Cardiac muscle cell (in vitro differentiated cells and primary cell): ENCODE data around the gene EXOC5. TPM values are rescaled to one million over a fixed set of nuclear protein-coding genes. Genes with fewer than 3 reads are reported as not detected.

Experiments
- DNase-seq, 2 donors: peaks; one replicate each; pipeline versions ENCODE4 v3.0.0 to v3.0.0-alpha.2; 2010 to 2017; ENCODE audit warnings: low read depth in 1 of 2, low spot score in 1 of 2
- H3K27ac ChIP-seq: fragments of 200-600 bp; sonication (generic); 2 replicates; pipeline ENCODE4 v1.5.1; 2016
- H3K27me3 ChIP-seq: fragments of 200-600 bp; sonication (generic); 2 replicates; pipeline ENCODE4 v1.6.0; 2016; ENCODE audit warnings: control low read depth
- H3K36me3 ChIP-seq: fragments of 200-600 bp; sonication (generic); 2 replicates; pipeline ENCODE4 v1.5.1; 2016; ENCODE audit warnings: control low read depth
- H3K4me1 ChIP-seq: fragments of 200-600 bp; sonication (generic); 2 replicates; pipeline ENCODE4 v1.8.1; 2017; ENCODE audit warnings: low read depth, mild to moderate bottlenecking, mixed run types
- H3K4me3 ChIP-seq: fragments of 200-600 bp; sonication (generic); 2 replicates; pipeline ENCODE4 v1.5.1; 2016; ENCODE audit warnings: mild to moderate bottlenecking
- H3K9me3 ChIP-seq: fragments of 200-600 bp; sonication (generic); 2 replicates; pipeline ENCODE4 v1.5.1; 2017; ENCODE audit warnings: low read depth, mild to moderate bottlenecking, control low read depth
- CTCF ChIP-seq: IDR thresholded peaks from 2 replicates; pipeline ENCODE4 v1.5.1; 2012; ENCODE audit warnings: low read depth, mild to moderate bottlenecking, low read length
- polyA plus RNA-seq: library from polyadenylated mRNA; unstranded; fragments of >200 nt; fragmentation: Nextera tagmentation; extraction: Ambion mirVana; gene quantifications from 2 replicates; pipeline ENCODE4 v1.2.1, GENCODE V29; 2016
- total RNA-seq: library from RNA; depleted of rRNA; stranded (reverse); fragments of >200 nt; gene quantifications from 2 replicates; pipeline ENCODE4 v1.2.3, GENCODE V29; 2016

Gene EXOC5
- total and polyA plus RNA-seq, 2 experiments from 2014 or later: 61.9 to 73.4 TPM

DNA sequence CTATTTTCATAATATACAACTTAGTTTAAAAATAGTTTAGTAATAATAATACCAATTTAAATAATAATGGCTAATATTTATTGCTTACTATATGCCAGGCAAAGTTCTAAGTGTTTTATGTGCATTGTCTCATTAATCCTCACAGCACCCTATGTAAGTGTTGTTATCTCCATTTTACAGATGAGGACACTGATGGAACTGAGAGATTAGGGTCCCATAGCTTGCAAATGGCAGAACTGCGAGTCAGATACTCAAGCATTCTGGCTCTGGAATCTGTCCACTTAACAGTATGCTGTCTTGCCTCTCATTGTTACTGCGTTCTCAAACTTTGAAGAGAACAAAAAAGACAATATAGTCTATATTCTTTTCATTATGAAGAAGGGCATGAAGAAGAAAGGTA is 19.0 kb upstream of the EXOC5 start:
- H3K4me3 ChIP-seq: no peak overlapping the region
- H3K36me3 ChIP-seq: peaks cover 39% of the 10 kb centered on the region
- no peaks in the 10 kb centered on the region for H3K27me3 ChIP-seq
- DNase-seq: peak in 1 of 2 donors; percentile 46
- no peaks in the 10 kb centered on the region for H3K9me3 ChIP-seq
- no peak overlapping the region for H3K27ac ChIP-seq
- no peak for TF ChIP-seq CTCF
- H3K4me1 ChIP-seq: peaks cover 16% of the 10 kb centered on the region

GRCh38 chr14:57277062-57277461 is 8.4 kb upstream of the EXOC5 start:
- no peaks in the 10 kb centered on the region for H3K4me1 ChIP-seq
- H3K27ac ChIP-seq: no peak overlapping the region
- H3K4me3 ChIP-seq: no peak overlapping the region
- DNase-seq: no peak
- peaks cover 25% of the 10 kb centered on the region for H3K36me3 ChIP-seq
- no peaks in the 10 kb centered on the region for H3K9me3 ChIP-seq
- TF ChIP-seq CTCF: no peak
- H3K27me3 ChIP-seq: no peaks in the 10 kb centered on the region

GRCh38 chr14:57275023-57275664 is 6.4 kb upstream of the EXOC5 start:
- DNase-seq: no peak
- TF ChIP-seq CTCF: no peak
- H3K4me1 ChIP-seq: peaks cover 15% of the 10 kb centered on the region
- H3K36me3 ChIP-seq: peaks cover 19% of the 10 kb centered on the region
- H3K4me3 ChIP-seq: no peak overlapping the region
- no peak overlapping the region for H3K27ac ChIP-seq
- H3K9me3 ChIP-seq: no peaks in the 10 kb centered on the region
- no peaks in the 10 kb centered on the region for H3K27me3 ChIP-seq

DNA sequence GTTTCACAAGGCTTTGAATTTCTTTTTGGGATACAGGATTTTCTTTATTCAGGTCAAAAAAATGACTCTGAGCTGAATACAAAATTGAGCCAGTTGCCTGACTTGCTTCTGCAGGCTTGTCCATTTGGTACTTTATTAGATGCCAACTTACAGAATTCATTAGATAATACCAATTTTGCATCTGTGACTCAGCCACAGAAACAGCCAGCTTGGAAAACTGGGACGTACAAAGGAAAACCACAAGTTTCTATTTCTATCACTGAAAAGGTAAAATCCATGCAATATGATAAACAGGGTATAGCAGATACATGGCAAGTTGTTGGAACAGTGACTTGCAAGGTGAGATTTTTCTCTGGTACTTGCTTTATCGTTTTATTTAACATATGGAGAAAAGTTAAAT is 5.8 kb upstream of the EXOC5 start:
- no peak for DNase-seq
- H3K4me1 ChIP-seq: peaks cover 18% of the 10 kb centered on the region
- peaks cover 18% of the 10 kb centered on the region for H3K36me3 ChIP-seq
- no peaks in the 10 kb centered on the region for H3K27me3 ChIP-seq
- no peak overlapping the region for H3K4me3 ChIP-seq
- H3K9me3 ChIP-seq: no peaks in the 10 kb centered on the region
- no peak for TF ChIP-seq CTCF
- H3K27ac ChIP-seq: no peak overlapping the region

DNA sequence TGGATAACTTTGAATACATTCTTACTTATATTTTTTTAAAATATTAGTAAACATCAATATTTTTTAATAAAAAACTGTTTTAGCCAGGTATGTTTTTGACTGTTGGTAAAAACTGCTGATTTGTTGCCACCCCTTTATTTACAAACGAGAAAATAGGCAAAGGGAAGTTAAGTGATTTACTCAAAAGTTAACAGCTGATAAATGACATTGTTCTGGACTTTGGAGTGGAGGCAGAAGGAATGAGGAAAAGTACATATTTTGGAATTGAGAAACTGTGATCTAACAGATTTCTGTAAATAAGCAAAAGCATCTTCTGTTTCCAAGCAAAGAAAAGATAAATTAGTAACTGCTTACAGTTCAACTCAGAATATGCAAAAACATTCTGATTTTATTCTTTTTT is 4.5 kb upstream of the EXOC5 start:
- Histone ChIP-seq H3K27me3 (no peaks in the 10 kb centered on the region), H3K36me3 (peaks cover 15% of the 10 kb centered on the region), H3K9me3 (no peaks in the 10 kb centered on the region), H3K4me3 (no peak overlapping the region), H3K27ac (no peak overlapping the region), H3K4me1 (peaks cover 18% of the 10 kb centered on the region)
- no peak for TF ChIP-seq CTCF
- no peak for DNase-seq
